GM23338 (cell line): ENCODE results near the gene MAPRE2. TPM values are rescaled to one million over a fixed set of nuclear protein-coding genes. Genes with fewer than 3 reads are reported as not detected.
A peak's percentile ranks its signal among the peaks of the same experiment; 100 is the strongest.

ENCODE experiments used
- ATAC-seq: fragments of 200-7000 bp; cut with Tn5 transposase; 3 replicates; pipeline ENCODE4 v1.9.1; 2020
- DNase-seq: peaks from one replicate; pipeline ENCODE4 v3.0.0-alpha.2; 2015; ENCODE audit warnings: low spot score
- H2AFZ ChIP-seq: fragments of 200-600 bp; sonication (generic); 2 replicates; pipeline ENCODE4 v1.8.0; 2016; ENCODE audit warnings: antibody characterized with exemption, mild to moderate bottlenecking, moderate library complexity
- H3F3A ChIP-seq: fragments of 200-600 bp; sonication (generic); replicated peaks from 2 replicates; pipeline ENCODE4 v1.8.0; 2017; ENCODE audit warnings: antibody characterized with exemption, mixed run types, low read depth
- H3K27ac ChIP-seq: fragments of 200-600 bp; sonication (generic); 2 replicates; pipeline ENCODE4 v1.6.1; 2016; ENCODE audit warnings: low read depth
- H3K27me3 ChIP-seq: fragments of 200-600 bp; sonication (generic); 2 replicates; pipeline ENCODE4 v1.8.0; 2016; ENCODE audit warnings: mild to moderate bottlenecking, mixed run types, moderate library complexity; ENCODE audit not compliant: insufficient read depth
- H3K36me3 ChIP-seq: fragments of 200-600 bp; sonication (generic); 2 replicates; pipeline ENCODE4 v1.8.0; 2016; ENCODE audit warnings: mild to moderate bottlenecking; ENCODE audit not compliant: insufficient read depth
- H3K4me1 ChIP-seq: fragments of 200-600 bp; sonication (generic); 2 replicates; pipeline ENCODE4 v1.8.0; 2016; ENCODE audit warnings: mild to moderate bottlenecking, moderate library complexity; ENCODE audit not compliant: insufficient read depth
- H3K4me2 ChIP-seq: fragments of 200-600 bp; sonication (generic); 2 replicates; pipeline ENCODE4 v1.7.1; 2017; ENCODE audit warnings: mixed run types
- H3K4me3 ChIP-seq: fragments of 200-600 bp; sonication (generic); 2 replicates; pipeline ENCODE4 v1.6.1; 2016; ENCODE audit warnings: mixed run types
- H3K79me2 ChIP-seq: fragments of 200-600 bp; sonication (generic); replicated peaks from 2 replicates; pipeline ENCODE4 v1.8.0; 2017; ENCODE audit warnings: mild to moderate bottlenecking; ENCODE audit not compliant: insufficient read depth
- H3K9me2 ChIP-seq: fragments of 200-600 bp; sonication (generic); 2 replicates; pipeline ENCODE4 v1.8.0; 2017; ENCODE audit not compliant: insufficient read depth
- H4K20me1 ChIP-seq: fragments of 200-600 bp; sonication (generic); replicated peaks from 2 replicates; pipeline ENCODE4 v1.8.0; 2017; ENCODE audit warnings: mild to moderate bottlenecking; ENCODE audit not compliant: insufficient read depth
- H3K27ac Mint-ChIP-seq: 2 replicates; pipeline ENCODE4 v1.8.0; 2020; ENCODE audit warnings: inconsistent platforms, mild to moderate bottlenecking, moderate library complexity, mixed read lengths
- H3K27me3 Mint-ChIP-seq: 3 replicates; pipeline ENCODE4 v1.8.0; 2022; ENCODE audit warnings: low read depth, mild to moderate bottlenecking, moderate library complexity, mixed read lengths, inconsistent platforms; ENCODE audit not compliant: insufficient read depth, poor library complexity
- H3K36me3 Mint-ChIP-seq: 3 replicates; pipeline ENCODE4 v1.8.0; 2021; ENCODE audit warnings: low read depth, mild to moderate bottlenecking, inconsistent platforms, moderate library complexity, mixed read lengths
- H3K4me1 Mint-ChIP-seq: 3 replicates; pipeline ENCODE4 v1.8.0; 2020; ENCODE audit warnings: mild to moderate bottlenecking, inconsistent platforms, mixed read lengths
- H3K4me3 Mint-ChIP-seq: 3 replicates; pipeline ENCODE4 v1.8.0; 2021; ENCODE audit warnings: moderate library complexity, mild to moderate bottlenecking, inconsistent platforms, mixed read lengths
- H3K9me3 Mint-ChIP-seq: 3 replicates; pipeline ENCODE4 v1.8.0; 2020; ENCODE audit warnings: moderate library complexity, mild to moderate bottlenecking, inconsistent platforms, mixed read lengths
- CREB1 ChIP-seq: fragments of 250-450 bp; sonication (Bioruptor Pico); IDR thresholded peaks from 2 replicates; pipeline ENCODE4 v1.5.0; 2020; ENCODE audit warnings: low read depth, mild to moderate bottlenecking, moderate library complexity
- CTCF ChIP-seq, 2 experiments: fragments of 200-600 bp in 1 of 2; sonication (generic) in 1 of 2; conservative IDR thresholded peaks; 2 replicates each; pipeline versions ENCODE4 v1.5.1 to v1.6.1; 2016 to 2017; ENCODE audit warnings: antibody characterized with exemption in 2 of 2, low read depth in 2 of 2, mild to moderate bottlenecking in 2 of 2, moderate library complexity in 1 of 2
- JUNB ChIP-seq: IDR thresholded peaks from one replicate; pipeline ENCODE4 v1.6.1; 2016; ENCODE audit warnings: antibody characterized with exemption; ENCODE audit not compliant: unreplicated experiment
- NANOG ChIP-seq: IDR thresholded peaks from 2 replicates; pipeline ENCODE4 v1.6.1; 2016; ENCODE audit warnings: antibody characterized with exemption, borderline replicate concordance
- POLR2AphosphoS5 ChIP-seq: IDR thresholded peaks from 2 replicates; pipeline ENCODE4 v1.6.1; 2016; ENCODE audit warnings: antibody characterized with exemption, low read depth
- polyA plus RNA-seq: library from polyadenylated mRNA; unstranded; fragments of >200 nt; fragmentation: Nextera tagmentation; extraction: Ambion mirVana; gene quantifications from 2 replicates; pipeline ENCODE4 v1.2.1, GENCODE V29; 2016
- total RNA-seq: library from RNA; depleted of rRNA; stranded (reverse); fragments of >200 nt; shearing (Covaris generic); gene quantifications from 2 replicates; pipeline ENCODE4 v1.2.3, GENCODE V29; 2014
- TF ChIP-seq, protein P1 (sequence below): IDR thresholded peaks from one replicate; pipeline ENCODE4 v1.6.1; 2018; ENCODE audit warnings: antibody characterized with exemption; ENCODE audit not compliant: unreplicated experiment
- TF ChIP-seq, protein P2 (sequence below): IDR thresholded peaks from 2 replicates; pipeline ENCODE4 v1.6.1; 2016; ENCODE audit warnings: antibody characterized with exemption

MAPRE2 gene
- total and polyA plus RNA-seq, 2 experiments from 2014 or later, result 17.8 to 40.4 TPM

GRCh38 chr18:35045121-35045520 lies 3.9 kb downstream of the MAPRE2 start (continued):
- TF ChIP-seq JUNB (no peak), CTCF (conservative IDR thresholded peaks at IDR 0.05; ENCODE audit: low read depth in 2 of 2) (no peak)
- TF ChIP-seq, protein P1, sequence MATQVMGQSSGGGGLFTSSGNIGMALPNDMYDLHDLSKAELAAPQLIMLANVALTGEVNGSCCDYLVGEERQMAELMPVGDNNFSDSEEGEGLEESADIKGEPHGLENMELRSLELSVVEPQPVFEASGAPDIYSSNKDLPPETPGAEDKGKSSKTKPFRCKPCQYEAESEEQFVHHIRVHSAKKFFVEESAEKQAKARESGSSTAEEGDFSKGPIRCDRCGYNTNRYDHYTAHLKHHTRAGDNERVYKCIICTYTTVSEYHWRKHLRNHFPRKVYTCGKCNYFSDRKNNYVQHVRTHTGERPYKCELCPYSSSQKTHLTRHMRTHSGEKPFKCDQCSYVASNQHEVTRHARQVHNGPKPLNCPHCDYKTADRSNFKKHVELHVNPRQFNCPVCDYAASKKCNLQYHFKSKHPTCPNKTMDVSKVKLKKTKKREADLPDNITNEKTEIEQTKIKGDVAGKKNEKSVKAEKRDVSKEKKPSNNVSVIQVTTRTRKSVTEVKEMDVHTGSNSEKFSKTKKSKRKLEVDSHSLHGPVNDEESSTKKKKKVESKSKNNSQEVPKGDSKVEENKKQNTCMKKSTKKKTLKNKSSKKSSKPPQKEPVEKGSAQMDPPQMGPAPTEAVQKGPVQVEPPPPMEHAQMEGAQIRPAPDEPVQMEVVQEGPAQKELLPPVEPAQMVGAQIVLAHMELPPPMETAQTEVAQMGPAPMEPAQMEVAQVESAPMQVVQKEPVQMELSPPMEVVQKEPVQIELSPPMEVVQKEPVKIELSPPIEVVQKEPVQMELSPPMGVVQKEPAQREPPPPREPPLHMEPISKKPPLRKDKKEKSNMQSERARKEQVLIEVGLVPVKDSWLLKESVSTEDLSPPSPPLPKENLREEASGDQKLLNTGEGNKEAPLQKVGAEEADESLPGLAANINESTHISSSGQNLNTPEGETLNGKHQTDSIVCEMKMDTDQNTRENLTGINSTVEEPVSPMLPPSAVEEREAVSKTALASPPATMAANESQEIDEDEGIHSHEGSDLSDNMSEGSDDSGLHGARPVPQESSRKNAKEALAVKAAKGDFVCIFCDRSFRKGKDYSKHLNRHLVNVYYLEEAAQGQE, result no peak

- H3K4me3 ChIP-seq, result no peak overlapping the region
- Mint-ChIP-seq H3K4me1 (peaks cover 62% of the 10 kb centered on the region), H3K9me3 (no peaks in the 10 kb centered on the region; the same call in 2 of the 3 replicates), H3K36me3 (peaks cover 4% of the 10 kb centered on the region; the same call in 1 of the 3 replicates), H3K27me3 (peaks cover 4% of the 10 kb centered on the region), H3K4me3 (no peak overlapping the region), H3K27ac (no peak overlapping the region)
- no peaks in the 10 kb centered on the region for H3K27me3 ChIP-seq
- no peak for ATAC-seq
- no peak for DNase-seq
- peaks cover 86% of the 10 kb centered on the region for H3K79me2 ChIP-seq
- no peaks in the 10 kb centered on the region for H3F3A ChIP-seq
- H2AFZ ChIP-seq, result no peak overlapping the region
- no peak overlapping the region for H3K27ac ChIP-seq
- peaks cover 38% of the 10 kb centered on the region for H3K4me1 ChIP-seq
- H3K4me2 ChIP-seq, result peak overlapping the region; percentile 20; the same call in 1 of the 2 replicates
- H3K36me3 ChIP-seq, result no peaks in the 10 kb centered on the region
- H4K20me1 ChIP-seq, result peaks cover 3% of the 10 kb centered on the region; the same call in 1 of the 2 replicates
- no peaks in the 10 kb centered on the region for H3K9me2 ChIP-seq
- TF ChIP-seq JUNB (no peak), CTCF (conservative IDR thresholded peaks at IDR 0.05; ENCODE audit: low read depth in 2 of 2) (no peak), NANOG (no peak), CREB1 (CRISPR knock-in tag) (no peak), POLR2AphosphoS5 (no peak)
- TF ChIP-seq, protein P1, result no peak
- TF ChIP-seq, protein P2, sequence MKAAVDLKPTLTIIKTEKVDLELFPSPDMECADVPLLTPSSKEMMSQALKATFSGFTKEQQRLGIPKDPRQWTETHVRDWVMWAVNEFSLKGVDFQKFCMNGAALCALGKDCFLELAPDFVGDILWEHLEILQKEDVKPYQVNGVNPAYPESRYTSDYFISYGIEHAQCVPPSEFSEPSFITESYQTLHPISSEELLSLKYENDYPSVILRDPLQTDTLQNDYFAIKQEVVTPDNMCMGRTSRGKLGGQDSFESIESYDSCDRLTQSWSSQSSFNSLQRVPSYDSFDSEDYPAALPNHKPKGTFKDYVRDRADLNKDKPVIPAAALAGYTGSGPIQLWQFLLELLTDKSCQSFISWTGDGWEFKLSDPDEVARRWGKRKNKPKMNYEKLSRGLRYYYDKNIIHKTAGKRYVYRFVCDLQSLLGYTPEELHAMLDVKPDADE, result no peak
Observed at GRCh38 chr18:35045806-35046205, 4.6 kb downstream of the MAPRE2 start.
